HG02885 (cell line): ENCODE measurements around the gene NFATC3.
"Not testable (repeated sequence)": the region's sequence is repeated elsewhere in the genome, so short reads cannot be mapped to it uniquely, and the experiment has no call there.

Source experiments
- ATAC-seq: cut with Tn5 transposase; IDR thresholded peaks from one replicate; pipeline ENCODE4 v1.9.1; 2021; ENCODE audit warnings: mild to moderate bottlenecking; ENCODE audit not compliant: unreplicated experiment, poor library complexity

NFATC3 gene

GRCh38 chr16:68115851-68116250, 30.7 kb downstream of the NFATC3 start:
- ATAC-seq, result no peak

- ATAC-seq, result no peak
Observed at GRCh38 chr16:68116256-68116867, 31.2 kb downstream of the NFATC3 start.

DNA sequence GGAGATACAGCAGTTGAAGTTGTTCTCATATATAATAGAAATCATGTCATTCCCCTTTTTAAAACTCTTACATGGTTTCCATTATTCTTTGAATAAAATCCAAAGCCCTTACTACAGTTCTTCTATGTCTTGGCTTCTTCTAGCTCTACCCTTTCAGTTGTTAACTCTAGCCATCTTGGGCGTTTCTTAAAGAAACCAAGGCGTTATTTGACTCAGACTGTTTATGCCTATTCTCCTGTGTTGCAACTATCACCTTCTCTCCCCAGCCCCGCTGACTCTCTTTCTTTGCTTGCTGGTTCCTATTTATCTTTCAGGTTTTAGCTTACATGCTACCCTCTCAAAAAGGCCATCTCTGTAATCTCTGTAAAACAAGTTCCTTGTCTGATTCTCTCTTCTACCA, 32.7 kb downstream of the NFATC3 start:
- ATAC-seq, result no peak

GRCh38 chr16:68118954-68119353, 33.8 kb downstream of the NFATC3 start:
- ATAC-seq, result peak; percentile 40

DNA sequence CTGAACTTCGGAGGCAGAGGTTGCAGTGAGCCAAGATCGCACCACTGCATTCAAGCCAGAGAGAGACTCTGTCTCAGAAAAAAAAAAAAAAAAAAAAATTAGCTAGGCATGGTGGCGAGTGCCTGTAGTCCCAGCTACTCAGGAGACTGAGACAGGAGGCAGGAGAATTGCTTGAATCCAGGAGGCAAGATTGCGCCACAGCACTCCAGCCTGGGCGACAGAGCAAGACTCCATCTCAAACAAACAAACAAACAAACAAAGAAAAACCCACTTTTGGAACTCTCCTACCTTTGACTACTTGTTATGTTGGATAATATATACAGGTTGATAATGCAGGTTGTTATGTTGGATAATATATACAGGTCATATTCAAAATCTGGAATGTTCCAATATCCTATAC, 35.3 kb downstream of the NFATC3 start:
- ATAC-seq, result not testable (repeated sequence)

DNA sequence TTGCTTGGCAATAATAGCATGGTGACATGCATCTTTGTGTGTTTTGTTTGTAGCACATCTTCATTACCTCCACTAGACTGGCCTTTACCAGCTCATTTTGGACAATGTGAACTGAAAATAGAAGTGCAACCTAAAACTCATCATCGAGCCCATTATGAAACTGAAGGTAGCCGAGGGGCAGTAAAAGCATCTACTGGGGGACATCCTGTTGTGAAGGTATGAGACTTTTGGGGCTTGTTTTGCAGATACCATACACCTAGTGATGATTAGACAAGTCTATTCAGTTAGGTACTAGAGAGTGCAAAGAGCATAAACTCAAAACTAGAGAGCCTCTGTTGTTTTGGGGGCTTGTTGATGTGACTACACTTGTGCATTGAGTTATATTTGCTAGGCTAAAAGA, 41.2 kb downstream of the NFATC3 start:
- ATAC-seq, result no peak

DNA sequence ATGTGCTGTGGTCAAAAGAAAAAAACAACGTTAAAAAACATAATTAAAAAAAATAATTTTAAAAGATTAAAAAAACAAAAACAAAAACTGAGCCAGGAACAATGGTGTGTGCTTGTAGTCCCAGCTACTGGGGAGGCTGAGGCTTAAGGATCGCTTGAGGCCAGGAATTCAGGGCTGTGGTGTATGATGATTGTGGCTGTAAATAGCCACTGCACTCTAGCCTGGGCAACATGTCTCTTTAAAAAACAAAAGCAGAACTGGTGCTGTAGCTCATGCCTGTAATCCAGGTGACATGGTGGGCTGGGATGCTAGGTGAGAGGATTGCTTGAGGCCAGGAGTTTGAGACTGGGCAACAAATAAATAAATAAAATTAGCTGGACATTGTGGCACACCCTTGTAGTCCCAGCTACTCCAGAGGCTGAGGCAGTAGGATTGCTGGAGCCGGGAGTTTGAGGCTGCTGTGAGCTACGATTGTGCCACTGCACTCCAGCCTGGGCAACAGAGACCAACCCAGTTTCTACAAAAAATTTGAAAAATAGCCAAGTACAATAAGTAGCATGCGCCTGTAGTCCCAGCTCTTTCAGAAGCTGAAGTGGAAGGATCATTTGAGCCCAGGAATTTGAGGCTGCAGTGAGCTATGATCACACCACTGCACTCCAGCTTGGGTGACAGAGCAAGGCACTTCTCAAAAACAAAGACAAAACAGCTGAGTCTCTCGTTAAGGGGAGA, 43.6 kb downstream of the NFATC3 start:
- ATAC-seq, result no peak

GRCh38 chr16:68130520-68130919, 45.4 kb downstream of the NFATC3 start:
- ATAC-seq, result no peak

- no peak for ATAC-seq
Observed at GRCh38 chr16:68131813-68132706, 46.9 kb downstream of the NFATC3 start.

- not testable (repeated sequence) for ATAC-seq
Observed at GRCh38 chr16:68133000-68133399, 47.8 kb downstream of the NFATC3 start.

- ATAC-seq, result no peak
Observed at GRCh38 chr16:68134644-68135043, 49.5 kb downstream of the NFATC3 start.

DNA sequence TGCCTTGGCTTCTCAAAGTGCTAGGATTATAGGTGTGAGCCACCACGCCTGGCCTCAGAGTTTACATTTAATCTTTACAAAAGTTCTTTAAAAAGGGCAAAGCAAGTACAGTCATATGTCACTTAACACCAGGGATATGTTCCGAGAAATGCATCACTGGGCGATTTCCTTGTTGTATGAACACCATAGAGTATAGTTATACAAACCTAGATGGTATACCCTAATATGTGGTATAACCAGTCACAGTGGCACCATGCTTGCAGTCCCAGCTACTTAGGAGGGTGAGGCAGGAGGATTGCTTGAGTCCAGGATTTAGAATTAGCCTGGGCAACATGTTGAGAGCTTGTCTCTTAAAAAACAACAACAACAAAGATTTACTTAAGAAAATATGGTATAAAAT, 51.3 kb downstream of the NFATC3 start:
- no peak for ATAC-seq

- no peak for ATAC-seq
Observed at GRCh38 chr16:68144008-68144407, 58.8 kb downstream of the NFATC3 start.

GRCh38 chr16:68146585-68146984, 61.4 kb downstream of the NFATC3 start:
- no peak for ATAC-seq

GRCh38 chr16:68147444-68147843, 62.3 kb downstream of the NFATC3 start:
- ATAC-seq, result no peak

DNA sequence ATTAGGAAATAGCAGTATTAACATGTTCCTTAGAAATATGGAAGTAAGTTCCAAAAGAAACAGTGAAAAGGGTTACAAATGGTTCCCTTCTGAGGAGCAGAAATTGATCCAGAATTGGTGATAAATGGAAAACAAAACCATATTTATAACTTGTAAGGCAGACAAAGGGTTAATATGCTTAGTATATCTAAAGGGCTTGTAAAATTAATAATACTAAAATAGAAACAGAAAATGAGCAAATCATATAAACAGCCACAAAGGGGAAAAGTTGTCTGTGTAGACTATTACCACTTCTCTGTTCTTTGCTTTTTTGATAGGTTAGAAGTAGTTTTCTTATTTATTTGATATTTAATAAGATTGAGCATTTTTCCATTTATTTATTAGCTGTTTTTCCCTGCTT, 64.4 kb downstream of the NFATC3 start:
- ATAC-seq, result no peak

GRCh38 chr16:68155425-68155824, 70.3 kb downstream of the NFATC3 start:
- ATAC-seq, result no peak

GRCh38 chr16:68162413-68162812, 77.2 kb downstream of the NFATC3 start:
- no peak for ATAC-seq

DNA sequence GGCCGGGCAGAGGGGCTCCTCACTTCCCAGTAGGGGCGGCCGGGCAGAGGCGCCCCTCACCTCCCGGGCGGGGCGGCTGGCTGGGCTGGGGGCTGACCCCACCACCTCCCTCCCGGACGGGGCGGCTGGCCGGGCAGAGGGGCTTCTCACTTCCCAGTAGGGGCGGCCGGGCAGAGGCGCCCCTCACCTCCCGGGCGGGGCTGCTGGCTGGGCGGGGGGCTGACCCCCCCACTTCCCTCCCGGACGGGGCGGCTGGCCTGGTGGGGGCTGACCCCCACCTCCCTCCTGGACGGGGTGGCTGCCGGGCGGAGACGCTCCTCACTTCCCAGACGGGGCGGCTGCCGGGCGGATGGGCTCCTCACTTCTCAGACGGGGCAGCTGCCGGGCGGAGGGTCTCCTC, 78.1 kb downstream of the NFATC3 start:
- ATAC-seq, result not testable (repeated sequence)

DNA sequence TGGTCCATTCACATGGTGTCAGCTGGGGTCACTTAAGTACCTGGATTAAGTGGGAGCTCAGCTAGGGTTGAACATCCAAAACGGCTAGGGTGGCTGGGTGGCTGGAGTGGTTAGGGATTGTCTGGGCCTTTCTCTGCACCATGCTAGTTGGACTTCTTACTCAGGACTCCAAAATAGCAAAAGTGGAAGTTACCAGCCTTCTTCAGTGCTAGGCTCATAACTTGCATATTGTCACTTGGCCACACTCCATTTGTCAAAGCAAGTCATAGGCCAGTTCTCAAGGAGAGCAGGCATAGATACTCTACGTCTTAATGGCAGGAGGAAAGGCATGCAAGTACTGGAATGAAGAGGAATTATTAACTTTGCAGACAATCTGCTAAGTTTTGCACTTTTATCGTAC, 81.1 kb downstream of the NFATC3 start:
- ATAC-seq, result no peak

DNA sequence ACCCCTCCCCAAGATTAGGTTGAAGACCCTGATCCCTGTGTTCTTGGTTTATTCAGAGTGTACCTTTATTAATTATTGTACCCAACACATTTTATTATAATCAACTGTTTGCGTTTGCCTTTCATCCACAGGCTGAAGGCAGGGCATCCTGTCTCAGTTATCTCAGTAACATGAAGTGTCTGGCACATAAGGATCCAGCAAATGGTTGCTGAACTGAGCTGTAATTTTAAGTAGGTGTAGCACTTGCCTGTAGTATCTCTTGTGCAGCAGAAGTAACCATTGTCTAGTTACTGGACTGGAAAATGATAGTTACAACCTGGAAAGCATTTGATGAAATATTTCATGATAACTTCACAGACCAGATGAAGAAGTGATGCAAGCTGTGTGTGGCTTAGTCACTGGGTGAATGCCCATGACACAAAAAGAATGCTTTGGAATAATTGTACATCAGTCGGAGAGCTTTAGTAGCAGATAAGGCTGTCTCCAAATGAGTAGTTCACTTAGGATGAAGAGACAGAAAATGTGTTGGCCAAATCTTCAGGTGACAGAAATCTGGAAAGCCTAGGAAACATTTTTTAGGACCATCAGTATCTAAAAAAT, 94.1 kb downstream of the NFATC3 start:
- no peak for ATAC-seq
